ENCODE data around the gene FUT3. TPM values are rescaled to one million over a fixed set of nuclear protein-coding genes. Genes with fewer than 3 reads are reported as not detected.
A peak's percentile ranks its signal among the peaks of the same experiment; 100 is the strongest.

Gene FUT3
- polyA plus RNA-seq, 1 donor (not counting 4 experiments of a cell fraction or from before 2014, with no cell fraction given) = 2.9 TPM

GRCh38 chr19:5827891-5828660 is 23.2 kb downstream of the FUT3 start:
- Histone ChIP-seq H3K36me3 (ENCODE audit: control insufficient read depth in 2 of 2, extremely low read depth in 1 of 2, insufficient read depth in 2 of 2, low read length in 2 of 2) (no peaks in the 10 kb centered on the region), H3K4me1 (ENCODE audit: control insufficient read depth, extremely low read depth, insufficient read depth, low read length) (no peaks in the 10 kb centered on the region), H3K4me2 (ENCODE audit: control insufficient read depth, extremely low read depth, insufficient read depth, low read depth, low read length) (peak overlapping the region; percentile 89), H3K4me3 (ENCODE audit: control insufficient read depth in 2 of 3, extremely low read depth in 1 of 3, insufficient read depth in 2 of 3, low read depth in 1 of 3, low read length in 3 of 3) (peak overlapping the region; percentile 29 to 72 (median 58)), H3K9me3 (ENCODE audit: control insufficient read depth, low read depth, low read length) (no peaks in the 10 kb centered on the region), H3K27ac (ENCODE audit: control insufficient read depth, insufficient read depth, low read length) (peak overlapping the region; percentile 53), H3K79me2 (ENCODE audit: control insufficient read depth, insufficient read depth, low read length) (no peaks in the 10 kb centered on the region), H3K9me1 (ENCODE audit: control insufficient read depth, extremely low read depth, insufficient read depth, low read length) (no peaks in the 10 kb centered on the region), H3K9ac (ENCODE audit: control insufficient read depth, extremely low read depth, insufficient read depth, low read length) (peak overlapping the region; percentile 76), H3K27me3 (ENCODE audit: control insufficient read depth, extremely low read depth, insufficient read depth, low read length) (peaks cover 15% of the 10 kb centered on the region), H4K20me1 (ENCODE audit: control insufficient read depth, extremely low read depth, insufficient read depth, low read length) (no peaks in the 10 kb centered on the region), H2AFZ (ENCODE audit: control insufficient read depth, low read length) (peak overlapping the region; percentile 85)
- DNase-seq (ENCODE audit: low read depth, low spot score) (peak; percentile 54), FAIRE-seq (peak; percentile 5)
- dilution Hi-C loops (cut with MboI; ENCODE audit: extremely low pct_ligation_motif_present, low sequenced_read_pairs) = no loop called here
- TF ChIP-seq EZH2 (IDR thresholded peaks at IDR 0.05; ENCODE audit: low read length) (no peak), CTCF (optimal IDR thresholded peaks at IDR 0.05 in 1 of 3, IDR thresholded peaks at IDR 0.05 in 1 of 3, conservative IDR thresholded peaks at IDR 0.05 in 1 of 3; ENCODE audit: extremely low read depth in 1 of 3, insufficient read depth in 2 of 3, low read length in 3 of 3) (no peak)

DNA sequence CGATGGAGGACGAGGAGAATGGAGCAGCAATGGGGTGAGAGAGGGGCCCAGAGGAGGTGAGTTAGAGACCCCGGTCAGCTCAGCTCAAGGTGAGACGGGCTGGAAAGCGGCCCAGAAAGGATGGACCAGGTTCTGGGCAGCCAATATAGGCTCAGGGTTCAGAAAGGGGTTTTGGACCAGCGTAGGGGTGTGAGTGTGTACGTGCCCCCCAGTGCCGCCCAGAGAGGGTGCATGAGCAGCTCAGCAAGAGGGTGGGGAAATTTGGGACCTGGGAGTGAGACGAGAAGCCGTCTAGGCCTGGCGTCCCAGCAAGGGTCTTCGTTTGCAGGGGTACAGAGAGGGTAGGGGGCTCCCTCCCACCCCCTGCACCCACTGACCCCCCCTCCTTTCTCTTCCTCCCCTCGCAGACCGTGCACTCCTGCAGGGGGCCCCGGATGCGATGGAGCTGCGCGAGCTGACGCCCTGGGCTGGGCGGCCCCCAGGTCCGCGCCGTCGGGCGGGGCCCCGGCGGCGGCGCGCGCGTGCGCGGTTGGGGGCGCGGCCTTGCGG is 23.8 kb downstream of the FUT3 start:
- H4K20me1 ChIP-seq (ENCODE audit: control insufficient read depth, extremely low read depth, insufficient read depth, low read length) = no peaks in the 10 kb centered on the region
- H3K27me3 ChIP-seq (ENCODE audit: control insufficient read depth, extremely low read depth, insufficient read depth, low read length) = peaks cover 17% of the 10 kb centered on the region
- H3K4me3 ChIP-seq (ENCODE audit: control insufficient read depth in 2 of 3, extremely low read depth in 1 of 3, insufficient read depth in 2 of 3, low read depth in 1 of 3, low read length in 3 of 3) = peak overlapping the region in 2 of 3 experiments; percentile 58 to 72
- no peaks in the 10 kb centered on the region for H3K36me3 ChIP-seq (ENCODE audit: control insufficient read depth in 2 of 2, extremely low read depth in 1 of 2, insufficient read depth in 2 of 2, low read length in 2 of 2)
- no peak overlapping the region for H2AFZ ChIP-seq (ENCODE audit: control insufficient read depth, low read length)
- no peaks in the 10 kb centered on the region for H3K9me3 ChIP-seq (ENCODE audit: control insufficient read depth, low read depth, low read length)
- no peak overlapping the region for H3K27ac ChIP-seq (ENCODE audit: control insufficient read depth, insufficient read depth, low read length)
- DNase-seq (ENCODE audit: low read depth, low spot score) (no peak), FAIRE-seq (no peak)
- H3K79me2 ChIP-seq (ENCODE audit: control insufficient read depth, insufficient read depth, low read length) = no peaks in the 10 kb centered on the region
- peak overlapping the region; percentile 5 for H3K4me2 ChIP-seq (ENCODE audit: control insufficient read depth, extremely low read depth, insufficient read depth, low read depth, low read length)
- peak overlapping the region; percentile 76 for H3K9ac ChIP-seq (ENCODE audit: control insufficient read depth, extremely low read depth, insufficient read depth, low read length)
- TF ChIP-seq EZH2 (IDR thresholded peaks at IDR 0.05; ENCODE audit: low read length) = no peak
- TF ChIP-seq CTCF (optimal IDR thresholded peaks at IDR 0.05 in 1 of 3, IDR thresholded peaks at IDR 0.05 in 1 of 3, conservative IDR thresholded peaks at IDR 0.05 in 1 of 3; ENCODE audit: extremely low read depth in 1 of 3, insufficient read depth in 2 of 3, low read length in 3 of 3) = no peak
- dilution Hi-C loops (cut with MboI; ENCODE audit: extremely low pct_ligation_motif_present, low sequenced_read_pairs) = no loop called here
- no peaks in the 10 kb centered on the region for H3K9me1 ChIP-seq (ENCODE audit: control insufficient read depth, extremely low read depth, insufficient read depth, low read length)
- H3K4me1 ChIP-seq (ENCODE audit: control insufficient read depth, extremely low read depth, insufficient read depth, low read length) = no peaks in the 10 kb centered on the region

Measured in keratinocyte (primary cell).